22Rv1 (cell line): ENCODE measurements around the gene UBD.

Experiments used
- H3K27ac ChIP-seq: fragments of 450-650 bp; 2 replicates; pipeline ENCODE4 v1.5.1; 2017
- ZFX ChIP-seq: fragments of 450-650 bp; IDR thresholded peaks from 2 replicates; pipeline ENCODE4 v1.6.1; 2017; ENCODE audit warnings: antibody characterized with exemption, borderline replicate concordance
- TF ChIP-seq, protein P1 (sequence below): fragments of 450-650 bp; IDR thresholded peaks from 2 replicates; pipeline ENCODE4 v1.5.1; 2017; ENCODE audit warnings: mild to moderate bottlenecking

The UBD gene

DNA sequence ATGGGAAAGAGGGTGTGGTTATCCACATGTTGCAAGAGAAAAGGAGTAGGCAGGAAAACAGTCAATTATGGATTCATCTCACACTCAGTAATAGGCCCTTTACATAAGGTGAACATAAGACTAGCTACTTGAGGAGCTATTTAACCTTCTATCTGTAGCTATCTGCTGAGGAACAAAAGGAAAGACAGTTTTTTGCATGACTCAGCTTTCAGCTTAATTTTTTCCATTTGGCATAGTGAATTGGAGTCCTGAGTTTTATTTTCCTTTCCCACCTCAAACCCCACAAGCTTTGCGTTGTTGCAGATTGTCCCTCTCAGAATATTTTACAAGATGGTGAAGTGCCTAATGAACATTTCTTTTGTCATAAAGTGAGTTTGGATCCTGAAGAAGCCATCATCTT lies 32.4 kb downstream of the UBD start:
- no peak for TF ChIP-seq ZFX
- TF ChIP-seq, protein P1, sequence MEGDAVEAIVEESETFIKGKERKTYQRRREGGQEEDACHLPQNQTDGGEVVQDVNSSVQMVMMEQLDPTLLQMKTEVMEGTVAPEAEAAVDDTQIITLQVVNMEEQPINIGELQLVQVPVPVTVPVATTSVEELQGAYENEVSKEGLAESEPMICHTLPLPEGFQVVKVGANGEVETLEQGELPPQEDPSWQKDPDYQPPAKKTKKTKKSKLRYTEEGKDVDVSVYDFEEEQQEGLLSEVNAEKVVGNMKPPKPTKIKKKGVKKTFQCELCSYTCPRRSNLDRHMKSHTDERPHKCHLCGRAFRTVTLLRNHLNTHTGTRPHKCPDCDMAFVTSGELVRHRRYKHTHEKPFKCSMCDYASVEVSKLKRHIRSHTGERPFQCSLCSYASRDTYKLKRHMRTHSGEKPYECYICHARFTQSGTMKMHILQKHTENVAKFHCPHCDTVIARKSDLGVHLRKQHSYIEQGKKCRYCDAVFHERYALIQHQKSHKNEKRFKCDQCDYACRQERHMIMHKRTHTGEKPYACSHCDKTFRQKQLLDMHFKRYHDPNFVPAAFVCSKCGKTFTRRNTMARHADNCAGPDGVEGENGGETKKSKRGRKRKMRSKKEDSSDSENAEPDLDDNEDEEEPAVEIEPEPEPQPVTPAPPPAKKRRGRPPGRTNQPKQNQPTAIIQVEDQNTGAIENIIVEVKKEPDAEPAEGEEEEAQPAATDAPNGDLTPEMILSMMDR, result no peak
- no peak overlapping the region for H3K27ac ChIP-seq

DNA sequence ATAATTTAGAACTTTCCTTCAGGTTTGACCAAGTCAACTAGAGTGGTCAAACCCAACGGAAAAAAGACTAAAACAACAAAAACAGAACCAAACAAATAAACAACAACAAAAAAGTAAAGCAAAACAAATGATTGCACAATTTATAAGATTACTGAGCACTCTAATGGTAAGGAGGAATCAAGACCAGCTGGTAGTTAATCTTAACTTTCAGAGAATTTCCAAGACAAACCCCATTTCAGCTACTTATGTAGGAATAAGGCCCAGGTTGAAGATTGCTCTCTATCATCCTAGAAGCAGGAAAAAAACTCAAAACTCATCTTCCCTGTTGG lies 34.3 kb downstream of the UBD start:
- no peak overlapping the region for H3K27ac ChIP-seq

DNA sequence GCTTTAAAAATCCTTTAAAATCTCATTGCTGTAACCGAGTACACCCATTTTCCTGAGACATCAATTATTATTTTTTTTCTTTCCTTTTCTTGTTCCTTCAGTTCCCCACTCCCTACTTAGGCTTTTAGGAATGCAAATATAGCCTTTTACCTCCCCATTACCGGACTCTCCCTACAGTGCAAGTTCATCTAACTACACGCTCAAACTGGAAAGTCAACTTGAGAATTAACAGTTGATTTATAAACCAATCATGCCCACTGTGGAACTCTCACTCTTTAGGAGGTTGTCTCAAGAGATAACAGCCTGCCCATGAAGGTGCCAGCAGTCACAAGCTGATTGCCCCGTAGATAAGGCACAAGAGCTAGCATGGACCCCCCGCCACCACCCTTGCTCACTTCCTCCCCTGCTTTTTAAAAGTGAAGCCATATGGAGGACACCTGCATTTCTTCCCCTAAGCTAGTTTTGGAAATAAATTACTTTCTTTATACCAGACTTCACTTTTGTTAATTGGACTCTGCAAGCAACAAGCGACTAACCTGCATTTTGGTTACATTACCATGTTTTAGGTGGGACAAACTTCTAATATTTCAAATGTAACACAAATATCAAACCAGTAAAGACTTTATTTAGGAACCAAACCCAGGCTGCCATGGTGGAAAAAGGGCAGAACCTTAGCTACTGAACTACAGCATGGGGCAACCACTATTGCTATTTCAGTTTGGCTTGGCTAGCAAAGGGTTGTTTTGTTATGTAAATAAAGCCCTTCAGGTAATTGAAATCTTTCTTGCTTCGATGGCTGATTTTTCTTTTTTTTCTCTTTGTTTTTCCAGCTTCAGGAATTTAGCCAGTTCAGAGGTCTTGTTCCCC lies 34.9 kb downstream of the UBD start:
- no peak overlapping the region for H3K27ac ChIP-seq

More for the DNA sequence above, 34.3 kb downstream of the UBD start:
- TF ChIP-seq ZFX, result no peak
- TF ChIP-seq, protein P1, result no peak

DNA sequence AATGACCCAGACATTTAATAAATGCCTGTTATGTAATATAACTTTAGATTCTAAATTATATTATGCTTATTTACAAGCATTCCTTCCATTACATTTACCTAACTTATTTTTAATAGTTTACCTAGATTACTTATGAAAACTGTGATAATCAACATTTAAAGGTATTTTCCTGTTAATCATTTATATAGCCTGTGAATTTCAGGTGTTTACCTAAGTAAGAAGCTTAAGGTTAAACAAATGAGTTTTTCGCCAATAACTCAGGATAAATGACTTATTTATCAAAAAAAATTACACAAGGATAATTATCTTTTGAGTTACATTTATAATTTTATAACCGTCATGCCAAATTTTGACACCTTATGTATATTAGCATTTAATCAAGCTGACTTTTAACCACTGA lies 35.5 kb downstream of the UBD start:
- H3K27ac ChIP-seq, result no peak overlapping the region
- TF ChIP-seq, protein P1, result no peak
- no peak for TF ChIP-seq ZFX

More for the DNA sequence above, 34.9 kb downstream of the UBD start:
- TF ChIP-seq, protein P1, result no peak
- TF ChIP-seq ZFX, result no peak

GRCh38 chr6:29522227-29522626 lies 37.3 kb downstream of the UBD start:
- no peak overlapping the region for H3K27ac ChIP-seq
- TF ChIP-seq ZFX, result no peak
- TF ChIP-seq, protein P1, result no peak

GRCh38 chr6:29521006-29521680 lies 38.4 kb downstream of the UBD start:
- TF ChIP-seq, protein P1, result no peak
- TF ChIP-seq ZFX, result no peak

GRCh38 chr6:29520232-29520631 lies 39.3 kb downstream of the UBD start:
- no peak overlapping the region for H3K27ac ChIP-seq

More at GRCh38 chr6:29521006-29521680, 38.4 kb downstream of the UBD start:
- no peak overlapping the region for H3K27ac ChIP-seq

More at GRCh38 chr6:29520232-29520631, 39.3 kb downstream of the UBD start:
- TF ChIP-seq ZFX, result no peak
- TF ChIP-seq, protein P1, result no peak
